ENCODE measurements around the gene AHSG.
A peak's percentile ranks its signal among the peaks of the same experiment; 100 is the strongest.

Gene AHSG

GRCh38 chr3:186609247-186609868, 3.5 kb upstream of the AHSG start:
- DNase-seq (ENCODE audit: insufficient read length): no peak
- no peak for FAIRE-seq
- TF ChIP-seq POLR2A (IDR thresholded peaks at IDR 0.05; ENCODE audit: low read depth, low read length) (no peak), TAF1 (IDR thresholded peaks at IDR 0.05; ENCODE audit: borderline replicate concordance, low read depth, low read length) (no peak), POLR2AphosphoS5 (IDR thresholded peaks at IDR 0.05; ENCODE audit: low read depth, low read length) (no peak)

GRCh38 chr3:186612065-186612464, 795 bp upstream of the AHSG start:
- FAIRE-seq: no peak
- no peak for DNase-seq (ENCODE audit: insufficient read length)
- no peak for TF ChIP-seq TAF1 (IDR thresholded peaks at IDR 0.05; ENCODE audit: borderline replicate concordance, low read depth, low read length)

GRCh38 chr3:186613637-186614265, 891 bp downstream of the AHSG start:
- no peak for TF ChIP-seq POLR2AphosphoS5 (IDR thresholded peaks at IDR 0.05; ENCODE audit: low read depth, low read length)
- no peak for DNase-seq (ENCODE audit: insufficient read length)
- no peak for FAIRE-seq

GRCh38 chr3:186614266-186614596, 1.4 kb downstream of the AHSG start:
- FAIRE-seq: no peak
- no peak for TF ChIP-seq POLR2A (IDR thresholded peaks at IDR 0.05; ENCODE audit: low read depth, low read length)
- TF ChIP-seq TAF1 (IDR thresholded peaks at IDR 0.05; ENCODE audit: borderline replicate concordance, low read depth, low read length): no peak
- TF ChIP-seq POLR2AphosphoS5 (IDR thresholded peaks at IDR 0.05; ENCODE audit: low read depth, low read length): no peak

GRCh38 chr3:186614597-186615483, 2.0 kb downstream of the AHSG start:
- no peak for TF ChIP-seq POLR2AphosphoS5 (IDR thresholded peaks at IDR 0.05; ENCODE audit: low read depth, low read length)
- TF ChIP-seq TAF1 (IDR thresholded peaks at IDR 0.05; ENCODE audit: borderline replicate concordance, low read depth, low read length): no peak
- no peak for TF ChIP-seq POLR2A (IDR thresholded peaks at IDR 0.05; ENCODE audit: low read depth, low read length)
- peak; percentile 88 for FAIRE-seq
- peak; percentile 58 for DNase-seq (ENCODE audit: insufficient read length)

More at GRCh38 chr3:186614266-186614596, 1.4 kb downstream of the AHSG start:
- no peak for DNase-seq (ENCODE audit: insufficient read length)

- no peak for DNase-seq (ENCODE audit: insufficient read length)
- TF ChIP-seq TAF1 (IDR thresholded peaks at IDR 0.05; ENCODE audit: borderline replicate concordance, low read depth, low read length): no peak
- no peak for TF ChIP-seq POLR2AphosphoS5 (IDR thresholded peaks at IDR 0.05; ENCODE audit: low read depth, low read length)
- TF ChIP-seq POLR2A (IDR thresholded peaks at IDR 0.05; ENCODE audit: low read depth, low read length): no peak
- no peak for FAIRE-seq
These were observed 3.4 kb downstream of the AHSG start for GRCh38 chr3:186616299-186616617.

GRCh38 chr3:186617036-186617946, 4.4 kb downstream of the AHSG start:
- FAIRE-seq (peak; percentile 94), DNase-seq (ENCODE audit: insufficient read length) (peak; percentile 83)
- TF ChIP-seq POLR2AphosphoS5 (IDR thresholded peaks at IDR 0.05; ENCODE audit: low read depth, low read length): no peak
- no peak for TF ChIP-seq POLR2A (IDR thresholded peaks at IDR 0.05; ENCODE audit: low read depth, low read length)
- no peak for TF ChIP-seq TAF1 (IDR thresholded peaks at IDR 0.05; ENCODE audit: borderline replicate concordance, low read depth, low read length)

GRCh38 chr3:186618318-186618938, 5.6 kb downstream of the AHSG start:
- FAIRE-seq (no peak), DNase-seq (ENCODE audit: insufficient read length) (no peak)
- TF ChIP-seq POLR2AphosphoS5 (IDR thresholded peaks at IDR 0.05; ENCODE audit: low read depth, low read length) (no peak), POLR2A (IDR thresholded peaks at IDR 0.05; ENCODE audit: low read depth, low read length) (no peak), TAF1 (IDR thresholded peaks at IDR 0.05; ENCODE audit: borderline replicate concordance, low read depth, low read length) (no peak)

GRCh38 chr3:186619787-186620212, 6.9 kb downstream of the AHSG start:
- TF ChIP-seq TAF1 (IDR thresholded peaks at IDR 0.05; ENCODE audit: borderline replicate concordance, low read depth, low read length) (no peak), POLR2A (IDR thresholded peaks at IDR 0.05; ENCODE audit: low read depth, low read length) (no peak), POLR2AphosphoS5 (IDR thresholded peaks at IDR 0.05; ENCODE audit: low read depth, low read length) (no peak)
- no peak for FAIRE-seq

GRCh38 chr3:186620213-186621092, 7.6 kb downstream of the AHSG start:
- DNase-seq (ENCODE audit: insufficient read length): no peak
- no peak for FAIRE-seq
- no peak for TF ChIP-seq POLR2A (IDR thresholded peaks at IDR 0.05; ENCODE audit: low read depth, low read length)
- TF ChIP-seq POLR2AphosphoS5 (IDR thresholded peaks at IDR 0.05; ENCODE audit: low read depth, low read length): no peak
- TF ChIP-seq TAF1 (IDR thresholded peaks at IDR 0.05; ENCODE audit: borderline replicate concordance, low read depth, low read length): no peak

More at GRCh38 chr3:186619787-186620212, 6.9 kb downstream of the AHSG start:
- DNase-seq (ENCODE audit: insufficient read length): no peak
